ENCODE results near the gene DBX1. TPM values are rescaled to one million over a fixed set of nuclear protein-coding genes. Genes with fewer than 3 reads are reported as not detected.

DBX1 gene
- total and polyA plus RNA-seq, 2 experiments from 2014 or later = not detected

GRCh38 chr11:20120134-20120925 is 39.9 kb downstream of the DBX1 start:
- Histone ChIP-seq H3K36me3 (ENCODE audit: low read depth) (peaks cover 18% of the 10 kb centered on the region), H3K27ac (no peak overlapping the region), H3K4me2 (ENCODE audit: unreplicated experiment) (no peak overlapping the region), H3K4me1 (ENCODE audit: insufficient read depth) (no peaks in the 10 kb centered on the region), H3K9me2 (ENCODE audit: insufficient read depth) (no peaks in the 10 kb centered on the region), H2AFZ (no peak overlapping the region), H3K9me3 (ENCODE audit: low read depth) (no peaks in the 10 kb centered on the region), H3K9ac (no peak overlapping the region), H3F3A (ENCODE audit: insufficient read depth) (peaks cover 20% of the 10 kb centered on the region; the same call in 1 of the 2 replicates), H3K79me2 (ENCODE audit: insufficient read depth) (no peaks in the 10 kb centered on the region), H3K4me3 (no peak overlapping the region), H4K20me1 (ENCODE audit: insufficient read depth) (no peaks in the 10 kb centered on the region), H3K27me3 (replicated peaks; ENCODE audit: insufficient read depth) (no peaks in the 10 kb centered on the region)
- in situ Hi-C loops (cut with MboI) = loop anchor here (10.0 kb wide), 1 partner anchor 234 kb away; no protein-coding TSS in a partner anchor
- TF ChIP-seq EZH2 (IDR thresholded peaks at IDR 0.05; ENCODE audit: insufficient read depth, poor library complexity, severe bottlenecking) (no peak), EZH2phosphoT487 (IDR thresholded peaks at IDR 0.05; ENCODE audit: insufficient read depth, low read depth) (no peak)
- no peak for DNase-seq
- 81 to 87% methylated on average over 7 of the region's 7 CpGs for WGBS, 2 experiments (ENCODE audit: low coverage in 1 of 2, low lambda C conversion rate in 2 of 2, missing lambda C conversion rate in 2 of 2)

DNA sequence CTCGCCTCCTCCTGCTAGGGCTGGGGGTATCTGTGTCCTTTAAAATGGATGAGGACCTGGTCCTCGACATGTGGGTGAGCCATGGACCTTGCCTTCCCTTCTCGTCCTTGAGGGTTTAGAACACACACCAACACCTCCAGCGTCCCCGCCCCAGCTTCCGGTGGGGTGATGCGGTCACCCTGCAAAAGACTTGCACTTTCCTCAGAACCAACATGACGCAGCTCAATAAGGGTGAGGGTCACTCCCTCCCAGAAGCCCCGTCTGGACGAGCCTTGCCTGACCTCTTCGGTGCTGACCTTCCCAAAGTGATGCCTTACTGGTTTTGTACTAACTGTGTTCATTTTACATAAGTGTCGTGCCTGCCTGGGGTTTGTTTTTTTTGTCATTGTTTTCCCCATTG is 41.0 kb downstream of the DBX1 start:
- 98% methylated on average over 12 of the region's 12 CpGs for WGBS, 2 experiments (ENCODE audit: low coverage in 1 of 2, low lambda C conversion rate in 2 of 2, missing lambda C conversion rate in 2 of 2)
- Histone ChIP-seq H4K20me1 (ENCODE audit: insufficient read depth) (no peaks in the 10 kb centered on the region), H3K27ac (no peak overlapping the region), H3K36me3 (ENCODE audit: low read depth) (peaks cover 18% of the 10 kb centered on the region), H2AFZ (no peak overlapping the region), H3K27me3 (replicated peaks; ENCODE audit: insufficient read depth) (no peaks in the 10 kb centered on the region), H3K79me2 (ENCODE audit: insufficient read depth) (no peaks in the 10 kb centered on the region), H3K9me2 (ENCODE audit: insufficient read depth) (no peaks in the 10 kb centered on the region), H3F3A (ENCODE audit: insufficient read depth) (peaks cover 17% of the 10 kb centered on the region; the same call in 1 of the 2 replicates), H3K9ac (no peak overlapping the region), H3K9me3 (ENCODE audit: low read depth) (no peaks in the 10 kb centered on the region), H3K4me1 (ENCODE audit: insufficient read depth) (0 out of 2 replicates have a peak, but pooled peaks cover 3% of the 10 kb centered on the region), H3K4me3 (no peak overlapping the region), H3K4me2 (ENCODE audit: unreplicated experiment) (no peak overlapping the region)
- in situ Hi-C loops (cut with MboI) = no loop called here
- TF ChIP-seq EZH2 (IDR thresholded peaks at IDR 0.05; ENCODE audit: insufficient read depth, poor library complexity, severe bottlenecking) (no peak), EZH2phosphoT487 (IDR thresholded peaks at IDR 0.05; ENCODE audit: insufficient read depth, low read depth) (no peak)
- no peak for DNase-seq

DNA sequence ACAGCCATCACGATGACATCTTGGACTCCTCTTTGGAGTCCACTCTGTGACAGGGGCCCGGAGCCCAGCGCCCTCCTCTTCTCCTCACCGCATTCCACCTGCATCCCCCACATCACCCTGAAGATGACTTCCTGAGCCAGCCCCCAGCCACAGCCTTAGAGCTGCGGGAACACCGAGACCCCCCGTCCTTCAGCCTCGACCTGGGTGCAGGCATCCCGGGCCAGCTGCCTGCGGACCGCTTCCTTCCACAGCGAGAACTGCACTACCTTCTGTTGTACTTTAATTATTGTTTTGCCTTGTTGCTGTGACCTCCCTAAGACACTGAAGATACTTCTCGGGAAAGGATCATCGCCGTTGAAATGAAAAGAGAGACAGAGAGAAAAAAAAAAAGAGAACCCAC is 42.1 kb downstream of the DBX1 start:
- H2AFZ ChIP-seq = no peak overlapping the region
- in situ Hi-C loops (cut with MboI) = no loop called here
- no peak for DNase-seq
- WGBS, 2 experiments (ENCODE audit: low coverage in 1 of 2, low lambda C conversion rate in 2 of 2, missing lambda C conversion rate in 2 of 2) = 96 to 97% methylated on average over 15 of the region's 15 CpGs
- H3F3A ChIP-seq (ENCODE audit: insufficient read depth) = peaks cover 19% of the 10 kb centered on the region
- no peaks in the 10 kb centered on the region for H4K20me1 ChIP-seq (ENCODE audit: insufficient read depth)
- H3K79me2 ChIP-seq (ENCODE audit: insufficient read depth) = no peaks in the 10 kb centered on the region
- H3K9me2 ChIP-seq (ENCODE audit: insufficient read depth) = no peaks in the 10 kb centered on the region
- H3K36me3 ChIP-seq (ENCODE audit: low read depth) = peaks cover 18% of the 10 kb centered on the region
- H3K4me1 ChIP-seq (ENCODE audit: insufficient read depth) = 0 out of 2 replicates have a peak, but pooled peaks cover 3% of the 10 kb centered on the region
- no peak overlapping the region for H3K27ac ChIP-seq
- H3K9ac ChIP-seq = no peak overlapping the region
- no peak overlapping the region for H3K4me3 ChIP-seq
- H3K27me3 ChIP-seq (replicated peaks; ENCODE audit: insufficient read depth) = no peaks in the 10 kb centered on the region
- no peaks in the 10 kb centered on the region for H3K9me3 ChIP-seq (ENCODE audit: low read depth)
- no peak for TF ChIP-seq EZH2phosphoT487 (IDR thresholded peaks at IDR 0.05; ENCODE audit: insufficient read depth, low read depth)
- TF ChIP-seq EZH2 (IDR thresholded peaks at IDR 0.05; ENCODE audit: insufficient read depth, poor library complexity, severe bottlenecking) = no peak
- H3K4me2 ChIP-seq (ENCODE audit: unreplicated experiment) = no peak overlapping the region

GRCh38 chr11:20117291-20117690 is 43.0 kb downstream of the DBX1 start:
- Histone ChIP-seq H3K36me3 (ENCODE audit: low read depth) (peaks cover 18% of the 10 kb centered on the region), H3K4me1 (ENCODE audit: insufficient read depth) (peaks cover 10% of the 10 kb centered on the region), H3F3A (ENCODE audit: insufficient read depth) (peaks cover 22% of the 10 kb centered on the region), H4K20me1 (ENCODE audit: insufficient read depth) (no peaks in the 10 kb centered on the region), H3K4me3 (no peak overlapping the region), H3K79me2 (ENCODE audit: insufficient read depth) (no peaks in the 10 kb centered on the region), H3K9me2 (ENCODE audit: insufficient read depth) (no peaks in the 10 kb centered on the region), H3K9ac (no peak overlapping the region), H3K9me3 (ENCODE audit: low read depth) (no peaks in the 10 kb centered on the region), H3K4me2 (ENCODE audit: unreplicated experiment) (no peak overlapping the region), H2AFZ (no peak overlapping the region), H3K27ac (no peak overlapping the region), H3K27me3 (replicated peaks; ENCODE audit: insufficient read depth) (no peaks in the 10 kb centered on the region)
- TF ChIP-seq EZH2phosphoT487 (IDR thresholded peaks at IDR 0.05; ENCODE audit: insufficient read depth, low read depth) (no peak), EZH2 (IDR thresholded peaks at IDR 0.05; ENCODE audit: insufficient read depth, poor library complexity, severe bottlenecking) (no peak)
- in situ Hi-C loops (cut with MboI) = no loop called here
- 76 to 81% methylated on average over 5 of the region's 5 CpGs for WGBS, 2 experiments (ENCODE audit: low coverage in 1 of 2, low lambda C conversion rate in 2 of 2, missing lambda C conversion rate in 2 of 2)
- no peak for DNase-seq

Data from GM23248 (cell line).